GM23338 (cell line): ENCODE data around the gene PDE4C. TPM values are rescaled to one million over a fixed set of nuclear protein-coding genes. Genes with fewer than 3 reads are reported as not detected.

Experiments
- ATAC-seq: fragments of 200-7000 bp; cut with Tn5 transposase; 3 replicates; pipeline ENCODE4 v1.9.1; 2020
- DNase-seq: peaks from one replicate; pipeline ENCODE4 v3.0.0-alpha.2; 2015; ENCODE audit warnings: low spot score
- H2AFZ ChIP-seq: fragments of 200-600 bp; sonication (generic); 2 replicates; pipeline ENCODE4 v1.8.0; 2016; ENCODE audit warnings: antibody characterized with exemption, mild to moderate bottlenecking, moderate library complexity
- H3F3A ChIP-seq: fragments of 200-600 bp; sonication (generic); replicated peaks from 2 replicates; pipeline ENCODE4 v1.8.0; 2017; ENCODE audit warnings: antibody characterized with exemption, mixed run types, low read depth
- H3K27ac ChIP-seq: fragments of 200-600 bp; sonication (generic); 2 replicates; pipeline ENCODE4 v1.6.1; 2016; ENCODE audit warnings: low read depth
- H3K27me3 ChIP-seq: fragments of 200-600 bp; sonication (generic); 2 replicates; pipeline ENCODE4 v1.8.0; 2016; ENCODE audit warnings: mild to moderate bottlenecking, mixed run types, moderate library complexity; ENCODE audit not compliant: insufficient read depth
- H3K36me3 ChIP-seq: fragments of 200-600 bp; sonication (generic); 2 replicates; pipeline ENCODE4 v1.8.0; 2016; ENCODE audit warnings: mild to moderate bottlenecking; ENCODE audit not compliant: insufficient read depth
- H3K4me1 ChIP-seq: fragments of 200-600 bp; sonication (generic); 2 replicates; pipeline ENCODE4 v1.8.0; 2016; ENCODE audit warnings: mild to moderate bottlenecking, moderate library complexity; ENCODE audit not compliant: insufficient read depth
- H3K4me2 ChIP-seq: fragments of 200-600 bp; sonication (generic); 2 replicates; pipeline ENCODE4 v1.7.1; 2017; ENCODE audit warnings: mixed run types
- H3K4me3 ChIP-seq: fragments of 200-600 bp; sonication (generic); 2 replicates; pipeline ENCODE4 v1.6.1; 2016; ENCODE audit warnings: mixed run types
- H3K79me2 ChIP-seq: fragments of 200-600 bp; sonication (generic); replicated peaks from 2 replicates; pipeline ENCODE4 v1.8.0; 2017; ENCODE audit warnings: mild to moderate bottlenecking; ENCODE audit not compliant: insufficient read depth
- H3K9me2 ChIP-seq: fragments of 200-600 bp; sonication (generic); 2 replicates; pipeline ENCODE4 v1.8.0; 2017; ENCODE audit not compliant: insufficient read depth
- H4K20me1 ChIP-seq: fragments of 200-600 bp; sonication (generic); replicated peaks from 2 replicates; pipeline ENCODE4 v1.8.0; 2017; ENCODE audit warnings: mild to moderate bottlenecking; ENCODE audit not compliant: insufficient read depth
- H3K27ac Mint-ChIP-seq: 2 replicates; pipeline ENCODE4 v1.8.0; 2020; ENCODE audit warnings: inconsistent platforms, mild to moderate bottlenecking, moderate library complexity, mixed read lengths
- H3K27me3 Mint-ChIP-seq: 3 replicates; pipeline ENCODE4 v1.8.0; 2022; ENCODE audit warnings: low read depth, mild to moderate bottlenecking, moderate library complexity, mixed read lengths, inconsistent platforms; ENCODE audit not compliant: insufficient read depth, poor library complexity
- H3K36me3 Mint-ChIP-seq: 3 replicates; pipeline ENCODE4 v1.8.0; 2021; ENCODE audit warnings: low read depth, mild to moderate bottlenecking, inconsistent platforms, moderate library complexity, mixed read lengths
- H3K4me1 Mint-ChIP-seq: 3 replicates; pipeline ENCODE4 v1.8.0; 2020; ENCODE audit warnings: mild to moderate bottlenecking, inconsistent platforms, mixed read lengths
- H3K4me3 Mint-ChIP-seq: 3 replicates; pipeline ENCODE4 v1.8.0; 2021; ENCODE audit warnings: moderate library complexity, mild to moderate bottlenecking, inconsistent platforms, mixed read lengths
- H3K9me3 Mint-ChIP-seq: 3 replicates; pipeline ENCODE4 v1.8.0; 2020; ENCODE audit warnings: moderate library complexity, mild to moderate bottlenecking, inconsistent platforms, mixed read lengths
- CREB1 ChIP-seq: fragments of 250-450 bp; sonication (Bioruptor Pico); IDR thresholded peaks from 2 replicates; pipeline ENCODE4 v1.5.0; 2020; ENCODE audit warnings: low read depth, mild to moderate bottlenecking, moderate library complexity
- EZH2 ChIP-seq: fragments of 200-600 bp; sonication (generic); IDR thresholded peaks from one replicate; pipeline ENCODE4 v1.8.0; 2017; ENCODE audit warnings: antibody characterized with exemption, mild to moderate bottlenecking, low read depth; ENCODE audit not compliant: unreplicated experiment
- EZH2phosphoT487 ChIP-seq: fragments of 200-600 bp; sonication (generic); IDR thresholded peaks from one replicate; pipeline ENCODE4 v1.8.1; 2018; ENCODE audit warnings: antibody characterized with exemption; ENCODE audit not compliant: unreplicated experiment
- JUNB ChIP-seq: IDR thresholded peaks from one replicate; pipeline ENCODE4 v1.6.1; 2016; ENCODE audit warnings: antibody characterized with exemption; ENCODE audit not compliant: unreplicated experiment
- STAT1 ChIP-seq: IDR thresholded peaks from one replicate; pipeline ENCODE4 v1.6.1; 2016; ENCODE audit warnings: antibody characterized with exemption; ENCODE audit not compliant: unreplicated experiment
- ZNF114 ChIP-seq: fragments of 250-450 bp; sonication (Bioruptor Pico); IDR thresholded peaks from 2 replicates; pipeline ENCODE4 v1.5.0; 2020; ENCODE audit warnings: mild to moderate bottlenecking, moderate library complexity
- ZNF331 ChIP-seq: fragments of 250-450 bp; sonication (Bioruptor Pico); IDR thresholded peaks from 2 replicates; pipeline ENCODE4 v1.5.0; 2020; ENCODE audit warnings: low read depth, mild to moderate bottlenecking, moderate library complexity
- polyA plus RNA-seq: library from polyadenylated mRNA; unstranded; fragments of >200 nt; fragmentation: Nextera tagmentation; extraction: Ambion mirVana; gene quantifications from 2 replicates; pipeline ENCODE4 v1.2.1, GENCODE V29; 2016
- total RNA-seq: library from RNA; depleted of rRNA; stranded (reverse); fragments of >200 nt; shearing (Covaris generic); gene quantifications from 2 replicates; pipeline ENCODE4 v1.2.3, GENCODE V29; 2014
- TF ChIP-seq, protein P1 (sequence below), 2 experiments: fragments of 200-600 bp in 1 of 2; sonication (generic) in 1 of 2; conservative IDR thresholded peaks; 2 replicates each; pipeline versions ENCODE4 v1.5.1 to v1.6.1; 2016 to 2017; ENCODE audit warnings: antibody characterized with exemption in 2 of 2, low read depth in 2 of 2, mild to moderate bottlenecking in 2 of 2, moderate library complexity in 1 of 2
- TF ChIP-seq, protein P2 (sequence below): IDR thresholded peaks from 2 replicates; pipeline ENCODE4 v1.6.1; 2016; ENCODE audit warnings: antibody characterized with exemption

PDE4C gene
- total and polyA plus RNA-seq, 2 experiments from 2014 or later: 1.6 to 3.6 TPM

DNA sequence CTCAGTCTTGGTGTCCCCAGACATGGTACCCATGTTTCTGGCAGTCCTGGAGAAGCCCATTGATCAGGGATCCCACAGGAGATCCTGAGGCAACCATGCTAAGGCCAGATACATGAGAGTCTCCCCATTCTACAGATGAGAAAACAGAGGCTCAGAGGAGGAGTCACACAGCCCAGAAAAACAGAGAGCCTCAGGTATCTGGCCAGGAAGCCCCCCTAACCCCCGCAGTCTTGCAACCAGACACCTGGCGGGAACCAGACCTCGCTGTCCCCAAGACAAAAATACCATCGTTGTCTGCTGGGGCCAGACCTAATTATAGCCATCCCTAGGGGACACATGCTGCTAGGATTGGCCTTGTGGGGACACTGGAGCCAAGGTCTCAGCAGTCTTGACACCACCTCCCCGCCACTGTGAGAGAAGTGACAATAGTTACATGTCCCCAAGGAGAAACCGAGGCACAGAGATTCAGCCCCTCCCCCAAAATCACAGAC lies 1.6 kb upstream of the PDE4C start (continued):
- TF ChIP-seq EZH2 (no peak), STAT1 (no peak), ZNF114 (CRISPR knock-in tag) (no peak)

DNA sequence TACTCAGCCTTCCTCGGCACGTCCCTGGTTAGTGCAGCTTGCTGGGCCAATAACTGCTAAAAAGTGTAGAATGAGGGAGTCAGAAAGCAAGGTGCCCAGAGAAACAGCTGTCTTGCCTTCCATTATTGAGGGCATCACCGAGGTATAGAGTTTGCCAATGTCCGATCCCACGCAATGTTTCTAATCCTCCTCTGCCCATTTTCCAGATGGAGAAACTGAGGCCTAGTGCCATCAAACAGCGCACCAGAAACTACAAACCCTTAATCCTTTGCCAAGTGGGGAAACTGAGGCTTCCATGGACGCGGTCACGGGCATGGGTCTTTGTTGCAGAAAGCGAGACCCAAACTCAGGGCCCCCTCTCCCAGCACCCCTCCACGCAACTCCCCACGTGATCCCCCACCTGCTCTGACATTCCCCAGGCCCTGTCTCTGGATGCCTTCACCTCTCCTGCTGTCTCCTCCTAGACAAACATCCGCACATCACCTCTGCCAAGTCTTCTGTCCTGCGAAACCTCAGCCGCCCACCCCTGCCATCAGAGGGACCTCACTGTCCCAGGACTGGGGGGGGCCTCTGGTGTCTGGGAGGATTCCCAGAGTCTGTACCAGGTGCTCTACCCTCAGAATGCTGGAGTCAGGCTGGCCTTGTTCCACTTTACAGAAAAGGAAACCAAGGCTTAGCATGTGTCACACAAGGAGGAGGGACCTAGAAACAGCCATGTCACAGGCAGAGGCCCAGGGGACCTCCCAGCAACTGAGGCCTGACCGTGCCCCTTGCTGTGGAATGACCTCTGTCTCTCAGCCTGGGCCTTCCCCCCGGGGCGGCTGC lies 930 bp upstream of the PDE4C start:
- H3K9me2 ChIP-seq: no peaks in the 10 kb centered on the region
- TF ChIP-seq JUNB: no peak
- peaks cover 24% of the 10 kb centered on the region for H3K4me1 ChIP-seq
- H3F3A ChIP-seq: peaks cover 45% of the 10 kb centered on the region
- no peaks in the 10 kb centered on the region; the same call in 1 of the 3 replicates for H3K9me3 Mint-ChIP-seq
- peaks cover 27% of the 10 kb centered on the region for H3K27me3 ChIP-seq
- no peak overlapping the region for H3K27ac Mint-ChIP-seq
- ATAC-seq (no peak), DNase-seq (no peak)
- no peak overlapping the region for H3K4me2 ChIP-seq
- peaks cover 40% of the 10 kb centered on the region for H3K4me1 Mint-ChIP-seq
- peaks cover 42% of the 10 kb centered on the region for H3K27me3 Mint-ChIP-seq
- H3K27ac ChIP-seq: no peak overlapping the region
- H3K79me2 ChIP-seq: no peaks in the 10 kb centered on the region
- no peak overlapping the region; the same call in 2 of the 3 replicates for H3K4me3 Mint-ChIP-seq
- H3K36me3 Mint-ChIP-seq: no peaks in the 10 kb centered on the region; the same call in 2 of the 3 replicates
- H3K36me3 ChIP-seq: no peaks in the 10 kb centered on the region
- H2AFZ ChIP-seq: no peak overlapping the region
- H4K20me1 ChIP-seq: no peaks in the 10 kb centered on the region
- no peak overlapping the region for H3K4me3 ChIP-seq

DNA sequence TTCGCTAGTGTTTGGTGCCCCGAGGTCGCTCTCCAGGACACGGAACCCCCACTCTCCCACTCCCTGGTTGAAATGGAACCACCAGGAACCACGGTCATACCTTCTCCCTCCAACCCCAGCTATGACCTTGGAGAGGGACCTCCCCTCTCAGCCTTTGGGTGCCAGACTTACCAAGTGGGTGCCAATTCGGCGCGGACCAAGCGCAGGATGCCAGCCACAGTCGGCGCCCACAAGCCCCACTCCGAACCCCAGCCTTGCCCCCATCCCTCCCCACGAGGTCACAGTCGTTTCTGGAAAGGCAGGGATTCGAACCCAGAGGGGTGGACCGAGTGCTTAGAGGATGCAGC lies 910 bp downstream of the PDE4C start:
- TF ChIP-seq EZH2: peak; percentile 24
- TF ChIP-seq ZNF114 (CRISPR knock-in tag): no peak
- no peak overlapping the region for H3K27ac ChIP-seq
- peak overlapping the region; percentile 61 for H3K4me3 ChIP-seq
- Mint-ChIP-seq H3K36me3 (no peaks in the 10 kb centered on the region), H3K27me3 (peaks cover 39% of the 10 kb centered on the region), H3K4me3 (peak overlapping the region; percentile 92), H3K9me3 (peaks cover 3% of the 10 kb centered on the region; the same call in 2 of the 3 replicates), H3K4me1 (peaks cover 30% of the 10 kb centered on the region), H3K27ac (no peak overlapping the region)
- peak overlapping the region; percentile 73 for H2AFZ ChIP-seq
- H3K4me1 ChIP-seq: peaks cover 11% of the 10 kb centered on the region; the same call in 1 of the 2 replicates
- H3F3A ChIP-seq: peaks cover 36% of the 10 kb centered on the region
- no peaks in the 10 kb centered on the region for H3K36me3 ChIP-seq
- H4K20me1 ChIP-seq: no peaks in the 10 kb centered on the region
- no peaks in the 10 kb centered on the region for H3K79me2 ChIP-seq
- ATAC-seq (no peak), DNase-seq (no peak)
- no peaks in the 10 kb centered on the region for H3K9me2 ChIP-seq
- H3K27me3 ChIP-seq: peaks cover 27% of the 10 kb centered on the region
- H3K4me2 ChIP-seq: peak overlapping the region; percentile 81

DNA sequence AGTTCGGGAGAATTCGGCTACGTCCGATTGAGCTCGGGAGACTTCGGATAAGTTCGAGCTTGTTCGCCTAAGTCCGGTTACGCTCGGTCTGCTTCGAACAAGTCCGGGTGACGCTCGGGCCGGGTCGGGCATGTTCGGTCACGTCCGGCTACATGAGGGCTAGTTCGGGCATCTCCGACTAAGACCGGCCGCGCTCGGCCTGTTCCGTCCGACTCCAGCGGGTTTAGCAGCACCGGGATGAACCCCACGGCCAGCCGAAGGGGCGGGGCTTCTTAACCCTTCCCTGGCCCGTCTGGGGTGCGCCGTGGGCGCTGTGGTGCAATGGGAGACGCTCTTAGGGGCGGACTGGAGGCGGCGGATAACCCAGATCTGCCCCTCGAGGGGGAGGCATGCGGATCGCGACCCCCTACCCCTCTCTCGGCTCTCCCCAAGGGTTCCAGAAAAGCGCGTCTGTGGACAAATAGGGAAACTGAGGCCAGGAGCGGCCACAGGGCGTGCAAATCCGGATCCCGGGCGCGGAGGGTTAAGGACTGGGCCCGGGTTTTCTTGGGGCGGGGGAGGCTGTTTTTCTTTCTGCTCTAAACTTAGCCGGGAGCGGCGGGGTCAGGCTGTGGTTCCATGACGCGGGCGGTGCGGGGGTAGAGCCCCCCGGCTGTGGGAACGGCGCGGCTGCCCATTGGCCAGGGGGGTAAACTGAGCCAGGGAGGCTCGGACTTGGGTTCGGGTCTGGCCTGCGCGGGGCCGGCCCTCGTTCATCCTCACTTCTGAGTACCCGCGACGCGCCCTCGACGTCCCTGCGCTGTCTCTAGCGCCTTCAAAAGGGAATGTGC lies 1.5 kb downstream of the PDE4C start:
- ATAC-seq (peak; percentile 85), DNase-seq (peak; percentile 100)
- Histone ChIP-seq H3K4me1 (peaks cover 15% of the 10 kb centered on the region; the same call in 1 of the 2 replicates), H3K4me3 (peak overlapping the region; percentile 61), H3K27ac (no peak overlapping the region), H3K9me2 (no peaks in the 10 kb centered on the region), H3K27me3 (peaks cover 27% of the 10 kb centered on the region), H3K4me2 (peak overlapping the region; percentile 81), H3K36me3 (no peaks in the 10 kb centered on the region), H2AFZ (peak overlapping the region; percentile 73; the same call in 1 of the 2 replicates), H3K79me2 (no peaks in the 10 kb centered on the region), H4K20me1 (no peaks in the 10 kb centered on the region), H3F3A (peaks cover 34% of the 10 kb centered on the region)
- peak overlapping the region; percentile 98 for H3K27ac Mint-ChIP-seq
- no peaks in the 10 kb centered on the region for H3K36me3 Mint-ChIP-seq
- peaks cover 40% of the 10 kb centered on the region for H3K27me3 Mint-ChIP-seq
- peaks cover 3% of the 10 kb centered on the region; the same call in 2 of the 3 replicates for H3K9me3 Mint-ChIP-seq
- H3K4me3 Mint-ChIP-seq: peak overlapping the region; percentile 92
- H3K4me1 Mint-ChIP-seq: peaks cover 33% of the 10 kb centered on the region
- TF ChIP-seq CREB1 (CRISPR knock-in tag) (no peak), EZH2phosphoT487 (no peak), ZNF114 (CRISPR knock-in tag) (no peak), STAT1 (no peak), ZNF331 (CRISPR knock-in tag) (no peak)
- TF ChIP-seq, protein P1, sequence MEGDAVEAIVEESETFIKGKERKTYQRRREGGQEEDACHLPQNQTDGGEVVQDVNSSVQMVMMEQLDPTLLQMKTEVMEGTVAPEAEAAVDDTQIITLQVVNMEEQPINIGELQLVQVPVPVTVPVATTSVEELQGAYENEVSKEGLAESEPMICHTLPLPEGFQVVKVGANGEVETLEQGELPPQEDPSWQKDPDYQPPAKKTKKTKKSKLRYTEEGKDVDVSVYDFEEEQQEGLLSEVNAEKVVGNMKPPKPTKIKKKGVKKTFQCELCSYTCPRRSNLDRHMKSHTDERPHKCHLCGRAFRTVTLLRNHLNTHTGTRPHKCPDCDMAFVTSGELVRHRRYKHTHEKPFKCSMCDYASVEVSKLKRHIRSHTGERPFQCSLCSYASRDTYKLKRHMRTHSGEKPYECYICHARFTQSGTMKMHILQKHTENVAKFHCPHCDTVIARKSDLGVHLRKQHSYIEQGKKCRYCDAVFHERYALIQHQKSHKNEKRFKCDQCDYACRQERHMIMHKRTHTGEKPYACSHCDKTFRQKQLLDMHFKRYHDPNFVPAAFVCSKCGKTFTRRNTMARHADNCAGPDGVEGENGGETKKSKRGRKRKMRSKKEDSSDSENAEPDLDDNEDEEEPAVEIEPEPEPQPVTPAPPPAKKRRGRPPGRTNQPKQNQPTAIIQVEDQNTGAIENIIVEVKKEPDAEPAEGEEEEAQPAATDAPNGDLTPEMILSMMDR (conservative IDR thresholded peaks at IDR 0.05; ENCODE audit: low read depth in 2 of 2): no peak
- TF ChIP-seq, protein P2, sequence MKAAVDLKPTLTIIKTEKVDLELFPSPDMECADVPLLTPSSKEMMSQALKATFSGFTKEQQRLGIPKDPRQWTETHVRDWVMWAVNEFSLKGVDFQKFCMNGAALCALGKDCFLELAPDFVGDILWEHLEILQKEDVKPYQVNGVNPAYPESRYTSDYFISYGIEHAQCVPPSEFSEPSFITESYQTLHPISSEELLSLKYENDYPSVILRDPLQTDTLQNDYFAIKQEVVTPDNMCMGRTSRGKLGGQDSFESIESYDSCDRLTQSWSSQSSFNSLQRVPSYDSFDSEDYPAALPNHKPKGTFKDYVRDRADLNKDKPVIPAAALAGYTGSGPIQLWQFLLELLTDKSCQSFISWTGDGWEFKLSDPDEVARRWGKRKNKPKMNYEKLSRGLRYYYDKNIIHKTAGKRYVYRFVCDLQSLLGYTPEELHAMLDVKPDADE: no peak
